NCI-H345 treated with DMSO at 0.1 percent for 48 hours (cell line): ENCODE measurements around the gene DIO1.
"Not testable (repeated sequence)": the region's sequence is repeated elsewhere in the genome, so short reads cannot be mapped to it uniquely, and the experiment has no call there.

ENCODE experiments used
- DNase-seq: peaks from one replicate; lab custom pipeline; 2025; ENCODE audit not compliant: unreplicated experiment; lab: John Stamatoyannopoulos, UW

Gene DIO1

GRCh38 chr1:53893999-53894636 lies at the start of gene DIO1:
DIO1 (plus strand) TSS chr1:53894187; CDS start chr1:53894211, 24 bp downstream.
- no peak for DNase-seq

GRCh38 chr1:53847980-53848379 lies 46.0 kb upstream of the DIO1 start:
- no peak for DNase-seq

- DNase-seq = no peak
Measured at GRCh38 chr1:53850082-53850673, 43.8 kb upstream of the DIO1 start.

- no peak for DNase-seq
Measured at GRCh38 chr1:53851571-53852285, 42.3 kb upstream of the DIO1 start.

GRCh38 chr1:53860967-53861411 lies 33.0 kb upstream of the DIO1 start:
- peak; percentile 34 for DNase-seq

GRCh38 chr1:53862507-53862906 lies 31.5 kb upstream of the DIO1 start:
- DNase-seq = no peak

GRCh38 chr1:53868565-53868964 lies 25.4 kb upstream of the DIO1 start:
- DNase-seq = no peak

- no peak for DNase-seq
Measured at GRCh38 chr1:53869454-53870117, 24.4 kb upstream of the DIO1 start.

- DNase-seq = no peak
Measured at GRCh38 chr1:53871221-53871620, 22.8 kb upstream of the DIO1 start.

GRCh38 chr1:53871773-53872484 lies 22.1 kb upstream of the DIO1 start:
- no peak for DNase-seq

GRCh38 chr1:53875150-53875549 lies 18.8 kb upstream of the DIO1 start:
- not testable (repeated sequence) for DNase-seq

- DNase-seq = no peak
Measured at GRCh38 chr1:53878492-53879105, 15.4 kb upstream of the DIO1 start.

GRCh38 chr1:53881853-53882252 lies 12.1 kb upstream of the DIO1 start:
- DNase-seq = not testable (repeated sequence)

GRCh38 chr1:53883600-53883999 lies 10.4 kb upstream of the DIO1 start:
- not testable (repeated sequence) for DNase-seq

- no peak for DNase-seq
Measured at GRCh38 chr1:53888681-53889080, 5.3 kb upstream of the DIO1 start.

GRCh38 chr1:53889304-53890298 lies 4.4 kb upstream of the DIO1 start, which contains the start of gene YIPF1:
YIPF1 (minus strand) TSS chr1:53889797; CDS start chr1:53888937, 860 bp downstream.
- peak; percentile 81 for DNase-seq

GRCh38 chr1:53890522-53890941 lies 3.5 kb upstream of the DIO1 start:
- DNase-seq = no peak

GRCh38 chr1:53891018-53891417 lies 3.0 kb upstream of the DIO1 start:
- no peak for DNase-seq

- DNase-seq = no peak
Measured at GRCh38 chr1:53891678-53892077, 2.3 kb upstream of the DIO1 start.
